Mesenchymal stem cell (in vitro differentiated cells and primary cell): ENCODE results near the gene NARF.

Experiments
- DNase-seq: peaks from one replicate; pipeline ENCODE4 v3.0.0-alpha.2; 2013
- H2AFZ ChIP-seq: one replicate; pipeline ENCODE4 v1.6.1; 2013; ENCODE audit warnings: low read depth, mild to moderate bottlenecking, control low read depth, inconsistent platforms, low read length, moderate library complexity
- H2AK5ac ChIP-seq: 2 replicates; pipeline ENCODE4 v1.6.1; 2013; ENCODE audit warnings: low read length, moderate library complexity, mild to moderate bottlenecking, inconsistent platforms; ENCODE audit not compliant: severe bottlenecking
- H2BK120ac ChIP-seq: one replicate; pipeline ENCODE4 v1.6.1; 2013; ENCODE audit warnings: low read depth, mild to moderate bottlenecking, inconsistent platforms, low read length, moderate library complexity
- H2BK12ac ChIP-seq, 2 experiments: one replicate each; pipeline ENCODE4 v1.6.1; 2013; ENCODE audit warnings: inconsistent platforms in 2 of 2, low read length in 2 of 2, mild to moderate bottlenecking in 2 of 2, moderate library complexity in 2 of 2, control low read depth in 1 of 2
- H2BK15ac ChIP-seq: one replicate; pipeline ENCODE4 v1.6.1; 2013; ENCODE audit warnings: mild to moderate bottlenecking, low read depth, inconsistent platforms; ENCODE audit not compliant: poor library complexity, severe bottlenecking
- H2BK5ac ChIP-seq: 2 replicates; pipeline ENCODE4 v1.6.1; 2013; ENCODE audit warnings: low read depth, mild to moderate bottlenecking, low read length, control low read depth, inconsistent platforms; ENCODE audit not compliant: poor library complexity, severe bottlenecking
- H3K14ac ChIP-seq, 2 experiments: one replicate each; pipeline ENCODE4 v1.6.1; 2013; ENCODE audit warnings: inconsistent platforms in 2 of 2, low read length in 2 of 2, control low read depth in 1 of 2, mild to moderate bottlenecking in 1 of 2, moderate library complexity in 1 of 2
- H3K18ac ChIP-seq, 2 experiments: one replicate each; pipeline ENCODE4 v1.6.1; 2013; ENCODE audit warnings: inconsistent platforms in 2 of 2, low read length in 2 of 2, control low read depth in 1 of 2, low read depth in 1 of 2, mild to moderate bottlenecking in 1 of 2
- H3K23ac ChIP-seq, 2 experiments: one replicate each; pipeline ENCODE4 v1.6.1; 2013; ENCODE audit warnings: inconsistent platforms in 2 of 2, low read length in 2 of 2, mild to moderate bottlenecking in 2 of 2, moderate library complexity in 2 of 2, control low read depth in 1 of 2
- H3K27ac ChIP-seq: 2 replicates; pipeline ENCODE4 v1.5.1; 2013; ENCODE audit warnings: mild to moderate bottlenecking, moderate library complexity, low read length, control low read depth, inconsistent platforms; ENCODE audit not compliant: poor library complexity, severe bottlenecking
- H3K27me3 ChIP-seq, 2 experiments: 2 replicates each; pipeline versions ENCODE4 v1.6.1 to v1.7.0; 2013; ENCODE audit warnings: low read length in 2 of 2, mild to moderate bottlenecking in 2 of 2, moderate library complexity in 2 of 2, control low read depth in 1 of 2, inconsistent platforms in 1 of 2; ENCODE audit not compliant: control insufficient read depth in 1 of 2, insufficient read depth in 1 of 2
- H3K36me3 ChIP-seq, 2 experiments: 2 replicates each; pipeline versions ENCODE4 v1.6.1 to v1.7.0; 2013; ENCODE audit warnings: low read length in 2 of 2, control low read depth in 1 of 2, inconsistent platforms in 1 of 2, low read depth in 1 of 2, mild to moderate bottlenecking in 1 of 2; ENCODE audit not compliant: insufficient read depth in 2 of 2, control insufficient read depth in 1 of 2
- H3K4ac ChIP-seq, 2 experiments: one replicate each; pipeline ENCODE4 v1.6.1; 2013; ENCODE audit warnings: inconsistent platforms in 2 of 2, low read length in 2 of 2, mild to moderate bottlenecking in 2 of 2, moderate library complexity in 2 of 2, control low read depth in 1 of 2, low read depth in 1 of 2
- H3K4me1 ChIP-seq: 2 replicates; pipeline ENCODE4 v1.6.1; 2013; ENCODE audit warnings: low read depth, low read length, control low read depth; ENCODE audit not compliant: control insufficient read depth, insufficient read depth
- H3K4me2 ChIP-seq: 2 replicates; pipeline ENCODE4 v1.6.1; 2013; ENCODE audit warnings: low read length, mild to moderate bottlenecking, inconsistent platforms; ENCODE audit not compliant: poor library complexity, severe bottlenecking
- H3K4me3 ChIP-seq, 2 experiments: 2 replicates each; pipeline versions ENCODE4 v1.5.1 to v1.7.0; 2013; ENCODE audit warnings: low read length in 2 of 2, mild to moderate bottlenecking in 2 of 2, control low read depth in 1 of 2, low read depth in 1 of 2; ENCODE audit not compliant: insufficient read depth in 1 of 2
- H3K79me1 ChIP-seq: replicated peaks from 2 replicates; pipeline ENCODE4 v1.6.1; 2013; ENCODE audit warnings: mild to moderate bottlenecking, control low read depth, low read length, inconsistent platforms; ENCODE audit not compliant: poor library complexity, severe bottlenecking
- H3K9ac ChIP-seq: 2 replicates; pipeline ENCODE4 v1.7.0; 2013; ENCODE audit warnings: mild to moderate bottlenecking, low read length, moderate library complexity
- H3K9me3 ChIP-seq: 2 replicates; pipeline ENCODE4 v1.7.0; 2013; ENCODE audit warnings: mild to moderate bottlenecking, low read length; ENCODE audit not compliant: control insufficient read depth
- H4K8ac ChIP-seq: one replicate; pipeline ENCODE4 v1.6.1; 2013; ENCODE audit warnings: inconsistent platforms, mild to moderate bottlenecking, low read length, moderate library complexity
- H4K91ac ChIP-seq: one replicate; pipeline ENCODE4 v1.6.1; 2013; ENCODE audit warnings: mild to moderate bottlenecking, low read length, inconsistent platforms
- WGBS: methylation state at CpG from one replicate; pipeline ENCODE4 v1.1.7; 2013; ENCODE audit warnings: mixed read lengths; 5-methylcytosine and 5-hydroxymethylcytosine counted together

The NARF gene

DNA sequence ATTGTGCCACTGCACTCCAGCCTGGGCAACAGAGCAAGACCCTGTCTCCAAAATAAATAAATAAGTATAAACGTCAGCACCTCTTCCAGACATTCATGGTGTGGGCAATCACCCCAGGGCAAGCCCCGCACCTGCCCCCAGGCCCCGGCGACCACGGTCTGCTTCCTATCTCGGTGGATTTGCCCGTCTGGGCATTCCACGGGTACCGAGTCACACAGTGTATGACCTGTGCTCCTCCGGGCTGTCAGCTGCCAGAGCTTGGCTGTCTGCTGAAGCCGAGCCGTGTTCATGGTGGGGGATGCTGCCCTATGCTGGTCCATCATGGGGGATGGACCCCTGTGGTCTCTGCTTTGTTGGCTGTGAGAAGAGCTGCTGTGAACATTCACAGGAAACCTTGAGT is 23.4 kb upstream of the NARF start:
- H3K9me3 ChIP-seq: no peaks in the 10 kb centered on the region
- no peaks in the 10 kb centered on the region for H3K27me3 ChIP-seq
- H2AFZ ChIP-seq: no peak overlapping the region
- H2BK5ac ChIP-seq: no peak overlapping the region
- H3K27ac ChIP-seq: no peak overlapping the region
- no peak overlapping the region for H4K91ac ChIP-seq
- H3K4me3 ChIP-seq: no peak overlapping the region
- H3K18ac ChIP-seq: no peak overlapping the region
- peaks cover 20% of the 10 kb centered on the region for H3K4me1 ChIP-seq
- no peak overlapping the region for H3K4me2 ChIP-seq
- no peak overlapping the region for H3K4ac ChIP-seq
- H2BK120ac ChIP-seq: no peak overlapping the region
- no peak overlapping the region for H4K8ac ChIP-seq
- H2AK5ac ChIP-seq: no peak overlapping the region
- peak; percentile 9 for DNase-seq
- H2BK15ac ChIP-seq: no peak overlapping the region
- no peak overlapping the region for H3K14ac ChIP-seq
- H3K23ac ChIP-seq: no peak overlapping the region
- no peak overlapping the region for H3K9ac ChIP-seq
- H3K36me3 ChIP-seq: peaks cover 8 to 47% of the 10 kb centered on the region in 2 experiments
- no peaks in the 10 kb centered on the region for H3K79me1 ChIP-seq
- WGBS: 71% methylated on average over 12 of the region's 12 CpGs
- H2BK12ac ChIP-seq: no peak overlapping the region

DNA sequence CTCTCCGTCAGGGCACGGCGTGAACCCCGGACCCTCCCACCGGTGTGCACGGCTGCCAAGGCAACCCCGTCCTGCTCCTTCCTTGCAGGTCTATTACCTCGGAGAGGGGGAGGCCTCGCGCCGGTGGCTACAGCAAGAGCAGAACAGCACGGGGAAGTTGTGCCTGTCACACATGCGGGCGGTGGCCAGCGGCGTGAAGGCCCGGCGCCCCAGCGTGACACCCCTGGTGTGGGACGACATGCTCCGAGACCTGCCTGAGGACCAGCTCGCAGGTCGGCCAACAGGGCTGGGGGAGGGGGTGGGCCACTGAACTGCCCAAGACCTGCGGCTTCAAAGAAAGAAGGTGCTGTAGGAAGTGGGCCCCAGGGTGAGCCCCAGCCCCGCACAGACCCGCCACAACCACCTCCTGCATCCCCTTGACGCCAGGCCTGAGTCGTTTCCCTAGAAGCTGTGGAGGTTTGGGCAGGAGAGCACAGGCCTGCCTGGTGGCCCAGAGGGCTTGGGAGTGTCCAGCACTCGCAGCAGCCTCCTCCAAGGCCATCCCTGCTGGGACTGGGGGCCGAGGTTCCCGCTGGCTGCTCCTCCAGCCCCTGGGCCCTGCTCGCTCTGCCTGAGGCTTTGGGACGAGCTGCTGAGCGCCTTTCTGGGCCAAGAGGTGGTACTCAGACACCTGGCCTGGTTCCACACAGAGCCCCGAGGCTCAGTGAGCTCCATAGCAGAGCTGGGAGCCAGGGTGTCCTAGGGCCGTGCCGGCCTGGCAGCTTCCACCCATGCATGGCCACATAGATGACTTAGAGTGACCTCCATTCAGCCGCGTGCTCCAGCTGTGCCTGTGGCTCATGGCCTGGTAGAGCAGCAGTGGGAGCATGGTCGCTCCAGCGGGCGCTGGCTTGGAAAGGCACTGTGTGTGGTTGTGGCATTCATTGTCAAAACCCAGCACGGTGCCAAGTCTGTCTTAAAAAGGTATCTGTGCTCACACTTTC is 22.6 kb upstream of the NARF start:
- Histone ChIP-seq H3K9ac (no peak overlapping the region), H4K8ac (no peak overlapping the region), H2BK120ac (no peak overlapping the region), H2BK15ac (no peak overlapping the region), H3K18ac (no peak overlapping the region), H3K9me3 (no peaks in the 10 kb centered on the region), H3K27ac (no peak overlapping the region), H3K4me1 (peaks cover 22% of the 10 kb centered on the region), H2AFZ (no peak overlapping the region), H2AK5ac (no peak overlapping the region), H2BK5ac (no peak overlapping the region), H3K4me2 (no peak overlapping the region), H3K79me1 (no peaks in the 10 kb centered on the region), H2BK12ac (no peak overlapping the region), H3K27me3 (no peaks in the 10 kb centered on the region), H3K23ac (no peak overlapping the region), H3K14ac (no peak overlapping the region), H4K91ac (no peak overlapping the region), H3K4ac (no peak overlapping the region), H3K4me3 (no peak overlapping the region), H3K36me3 (peaks cover 8 to 51% of the 10 kb centered on the region in 2 experiments)
- 94% methylated on average over 42 of the region's 43 CpGs for WGBS
- DNase-seq: no peak

DNA sequence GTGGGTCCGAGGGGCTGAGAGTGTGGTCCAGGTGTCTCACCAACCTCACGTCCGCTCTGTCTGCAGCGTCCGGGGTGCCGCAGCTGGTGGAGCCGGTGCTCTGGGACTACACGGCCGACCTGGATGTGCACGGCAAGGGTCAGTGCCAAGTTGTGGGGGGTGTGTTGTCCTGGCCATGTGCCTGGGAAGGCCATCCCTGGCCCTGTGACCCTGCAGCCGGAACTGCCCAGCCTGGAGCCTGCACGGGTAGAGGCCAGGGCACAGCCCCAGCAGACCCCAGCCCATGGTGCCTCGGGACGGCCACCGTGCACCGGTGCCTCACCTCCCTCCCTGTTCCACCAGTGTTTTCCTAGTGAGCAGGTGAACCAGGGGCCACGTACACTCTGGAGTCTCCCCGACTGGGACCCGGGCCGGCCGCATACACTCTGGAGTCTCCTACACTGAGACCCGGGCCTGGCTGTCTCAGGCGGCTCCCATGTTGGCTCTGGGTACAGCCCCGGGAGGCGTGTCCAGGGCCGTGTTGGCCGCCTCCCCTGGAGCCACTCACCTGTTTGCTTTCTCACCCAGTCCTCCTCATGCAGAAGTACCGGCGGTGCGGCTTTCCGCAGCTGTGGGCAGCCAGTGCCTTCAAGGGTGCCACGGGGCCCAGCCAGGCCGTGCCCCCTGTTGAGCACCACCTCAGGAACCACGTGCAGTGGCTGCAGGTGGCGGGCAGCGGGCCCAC is 21.8 kb upstream of the NARF start:
- no peak overlapping the region for H3K4me2 ChIP-seq
- 92% methylated on average over 36 of the region's 36 CpGs for WGBS
- no peaks in the 10 kb centered on the region for H3K9me3 ChIP-seq
- H3K79me1 ChIP-seq: no peaks in the 10 kb centered on the region
- DNase-seq: no peak
- no peak overlapping the region for H2AK5ac ChIP-seq
- no peak overlapping the region for H3K23ac ChIP-seq
- no peaks in the 10 kb centered on the region for H3K27me3 ChIP-seq
- no peak overlapping the region for H2BK15ac ChIP-seq
- H3K18ac ChIP-seq: no peak overlapping the region
- H3K9ac ChIP-seq: no peak overlapping the region
- H3K4me1 ChIP-seq: peaks cover 28% of the 10 kb centered on the region
- no peak overlapping the region for H4K8ac ChIP-seq
- no peak overlapping the region for H3K4ac ChIP-seq
- H2BK120ac ChIP-seq: no peak overlapping the region
- no peak overlapping the region for H2BK5ac ChIP-seq
- no peak overlapping the region for H3K14ac ChIP-seq
- H2BK12ac ChIP-seq: no peak overlapping the region
- H4K91ac ChIP-seq: no peak overlapping the region
- H2AFZ ChIP-seq: no peak overlapping the region
- H3K4me3 ChIP-seq: no peak overlapping the region
- peaks cover 10 to 58% of the 10 kb centered on the region in 2 experiments for H3K36me3 ChIP-seq
- H3K27ac ChIP-seq: no peak overlapping the region

DNA sequence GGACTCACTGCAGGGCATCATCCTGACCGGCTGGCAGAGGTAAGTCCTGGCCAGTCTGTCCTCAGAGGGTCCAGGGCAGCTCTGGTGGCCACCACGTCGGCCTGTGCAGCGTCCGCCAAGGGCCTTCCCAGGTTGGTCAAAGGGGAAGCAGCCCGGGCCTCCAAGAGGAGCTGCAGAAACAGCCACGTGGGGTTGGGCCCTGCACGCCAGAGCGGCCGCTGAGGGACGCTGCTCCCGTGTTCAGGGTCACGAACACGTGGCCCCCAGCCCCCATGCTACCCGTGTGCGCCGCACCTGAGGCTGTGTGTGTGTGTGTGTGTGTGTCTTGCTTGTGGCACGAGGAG is 21.2 kb upstream of the NARF start:
- H3K27me3 ChIP-seq: no peaks in the 10 kb centered on the region
- no peak overlapping the region for H3K4me3 ChIP-seq
- H4K8ac ChIP-seq: no peak overlapping the region
- H3K18ac ChIP-seq: no peak overlapping the region
- WGBS: 95% methylated on average over 18 of the region's 18 CpGs
- no peak overlapping the region for H4K91ac ChIP-seq
- no peak overlapping the region for H2BK15ac ChIP-seq
- no peak overlapping the region for H3K23ac ChIP-seq
- H2BK120ac ChIP-seq: no peak overlapping the region
- H2BK5ac ChIP-seq: no peak overlapping the region
- no peak overlapping the region for H3K4ac ChIP-seq
- H2AFZ ChIP-seq: no peak overlapping the region
- no peak for DNase-seq
- no peak overlapping the region for H2AK5ac ChIP-seq
- H3K4me2 ChIP-seq: no peak overlapping the region
- H3K9me3 ChIP-seq: no peaks in the 10 kb centered on the region
- no peak overlapping the region for H3K9ac ChIP-seq
- peaks cover 15 to 64% of the 10 kb centered on the region in 2 experiments for H3K36me3 ChIP-seq
- no peaks in the 10 kb centered on the region for H3K79me1 ChIP-seq
- H2BK12ac ChIP-seq: no peak overlapping the region
- H3K4me1 ChIP-seq: peaks cover 28% of the 10 kb centered on the region
- no peak overlapping the region for H3K14ac ChIP-seq
- H3K27ac ChIP-seq: no peak overlapping the region
